CD4-positive, alpha-beta T cell treated with Interleukin-21 for 1 hour (primary cell): Measurements from ENCODE around the gene XRCC4.
"Not testable (repeated sequence)": the region's sequence is repeated elsewhere in the genome, so short reads cannot be mapped to it uniquely, and the experiment has no call there.

Experiments used
- DNase-seq: peaks from one replicate; pipeline ENCODE4 v3.0.0-alpha.2; 2020

Gene XRCC4

DNA sequence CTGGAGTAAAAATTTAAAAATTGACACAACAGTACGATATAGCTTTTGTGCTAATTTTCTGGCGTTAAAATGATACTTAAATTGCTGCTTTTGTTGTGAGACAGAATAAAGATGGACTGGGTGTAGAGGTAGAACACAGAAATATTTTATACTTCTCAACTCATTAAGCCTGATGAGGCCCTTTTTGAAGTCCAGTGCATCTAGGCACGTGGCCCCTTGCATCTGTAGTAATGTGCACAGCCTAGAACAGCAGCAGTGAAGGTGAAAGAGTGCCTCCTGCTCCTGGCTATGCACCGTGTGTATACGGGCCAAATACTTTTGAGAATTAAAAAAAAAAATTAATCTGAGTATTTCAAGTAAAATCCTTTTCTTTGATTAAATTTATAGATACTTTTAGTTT lies 115.6 kb downstream of the XRCC4 start:
- DNase-seq, result no peak

DNA sequence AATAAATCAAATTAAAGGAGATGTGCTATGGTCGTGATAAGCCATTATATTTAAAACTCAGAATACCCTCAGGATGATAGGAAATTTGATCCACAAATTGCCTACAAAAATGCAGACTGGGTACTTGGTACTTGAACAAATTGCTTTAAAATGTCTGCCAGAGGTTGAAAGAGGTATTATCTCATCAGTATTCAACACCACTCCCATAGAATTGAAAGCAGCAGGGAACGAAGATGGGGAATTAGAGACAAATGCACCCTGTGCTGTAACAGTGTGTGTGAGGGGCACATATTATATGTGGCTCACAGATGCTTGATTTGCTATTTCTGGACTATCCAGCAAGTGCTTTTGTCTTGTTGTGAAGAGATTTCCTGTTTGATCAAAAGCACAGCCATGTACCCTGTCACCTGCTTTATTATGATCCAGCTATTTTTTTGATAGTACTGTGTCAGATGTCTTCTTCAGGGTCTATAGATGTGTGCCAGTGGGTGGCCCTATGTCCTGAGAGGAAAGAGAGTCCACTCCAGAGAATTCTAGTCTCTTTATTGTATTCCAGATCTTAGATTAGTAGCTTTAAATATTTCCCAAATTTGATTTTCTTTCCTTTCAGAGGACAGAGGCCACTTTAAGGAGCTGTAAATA lies 120.1 kb downstream of the XRCC4 start:
- no peak for DNase-seq

DNA sequence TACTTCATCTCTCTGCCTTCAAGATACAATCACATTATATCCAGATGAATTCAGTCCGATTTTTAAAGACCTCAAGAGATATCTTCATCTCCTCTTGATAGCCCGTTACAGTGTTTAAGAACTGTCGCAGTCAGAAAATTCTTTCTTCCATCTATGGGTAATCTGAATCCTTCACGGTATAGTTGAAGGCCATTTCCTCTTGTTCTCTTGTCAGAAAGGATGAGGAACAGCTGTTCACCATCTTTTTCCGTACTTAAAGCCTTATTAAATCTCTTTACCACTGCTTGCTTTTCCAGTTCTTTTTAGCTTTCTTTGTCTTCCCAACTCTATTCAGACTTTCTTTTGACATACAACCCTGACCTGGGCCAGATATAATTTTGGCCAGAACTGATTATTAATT lies 121.8 kb downstream of the XRCC4 start:
- no peak for DNase-seq

DNA sequence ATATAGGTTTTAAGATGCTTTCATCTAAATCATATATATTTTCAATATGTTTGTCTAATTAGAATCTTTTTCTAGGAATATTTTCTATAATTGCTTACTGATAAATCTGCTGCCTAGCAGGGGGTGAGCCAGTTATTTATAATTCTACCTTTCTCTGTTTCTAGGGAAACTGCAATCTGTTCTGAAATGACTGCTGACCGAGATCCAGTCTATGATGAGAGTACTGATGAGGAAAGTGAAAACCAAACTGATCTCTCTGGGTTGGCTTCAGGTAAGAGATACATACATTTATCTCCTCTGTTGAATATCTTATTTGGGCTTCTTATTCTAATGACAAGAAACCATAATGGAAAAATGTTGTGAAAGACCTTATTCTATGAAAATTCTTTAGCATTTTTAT lies 127.3 kb downstream of the XRCC4 start:
- DNase-seq, result no peak

DNA sequence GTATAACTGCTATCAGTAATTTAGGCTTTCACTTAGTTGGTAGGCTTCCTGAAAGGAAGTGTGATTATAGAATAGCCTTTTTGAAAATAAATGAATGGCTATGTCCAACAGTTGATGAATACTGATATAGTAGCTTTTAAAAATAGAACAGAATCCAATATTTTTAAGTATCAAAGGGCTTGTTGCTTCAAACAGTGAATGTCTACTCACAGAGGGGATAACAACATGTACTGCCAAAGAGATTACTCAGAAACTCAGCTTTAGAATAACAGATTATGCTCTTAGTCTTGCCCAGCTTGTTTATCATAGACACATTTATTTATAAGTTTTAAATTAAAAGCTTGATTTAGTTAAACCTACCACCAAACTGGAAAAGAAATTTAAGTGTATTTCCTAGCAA lies 132.6 kb downstream of the XRCC4 start:
- DNase-seq, result no peak

DNA sequence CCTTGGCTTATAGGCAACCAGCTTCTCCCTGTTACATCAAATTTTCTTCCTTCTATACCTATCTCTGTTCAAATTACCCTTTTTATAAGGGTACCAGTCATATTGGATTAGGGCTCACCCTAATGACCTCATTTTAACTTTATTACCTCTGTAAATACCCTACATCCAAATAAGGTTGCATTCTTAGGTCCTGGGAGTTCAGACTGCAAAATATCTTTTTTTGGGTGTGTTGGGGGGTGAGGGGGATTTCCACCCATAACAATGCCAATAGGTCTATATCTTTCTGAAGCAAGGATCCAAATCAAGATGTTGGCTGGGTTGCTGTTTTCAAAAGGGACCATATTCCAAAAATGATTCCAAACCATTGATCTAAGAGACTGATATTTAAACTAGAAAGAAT lies 141.7 kb downstream of the XRCC4 start:
- DNase-seq, result no peak

DNA sequence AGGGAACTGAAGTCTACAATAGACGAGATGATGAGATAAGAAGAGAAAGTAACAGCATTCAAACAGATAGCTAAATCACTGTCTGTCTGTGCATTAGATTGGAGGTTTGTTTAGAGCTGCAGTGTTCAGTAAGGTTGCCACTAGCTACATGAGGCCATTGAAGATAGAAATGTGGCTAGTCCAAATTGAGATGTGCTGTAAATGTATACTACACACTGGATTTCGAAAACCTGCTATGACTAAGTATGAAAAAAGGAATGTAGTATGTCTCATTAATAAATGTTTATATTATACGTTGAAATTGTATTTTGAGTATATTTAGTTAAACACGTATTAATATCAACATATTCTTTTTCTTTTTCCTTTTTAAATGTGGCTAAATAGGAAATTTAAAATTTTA lies 142.1 kb downstream of the XRCC4 start:
- no peak for DNase-seq

DNA sequence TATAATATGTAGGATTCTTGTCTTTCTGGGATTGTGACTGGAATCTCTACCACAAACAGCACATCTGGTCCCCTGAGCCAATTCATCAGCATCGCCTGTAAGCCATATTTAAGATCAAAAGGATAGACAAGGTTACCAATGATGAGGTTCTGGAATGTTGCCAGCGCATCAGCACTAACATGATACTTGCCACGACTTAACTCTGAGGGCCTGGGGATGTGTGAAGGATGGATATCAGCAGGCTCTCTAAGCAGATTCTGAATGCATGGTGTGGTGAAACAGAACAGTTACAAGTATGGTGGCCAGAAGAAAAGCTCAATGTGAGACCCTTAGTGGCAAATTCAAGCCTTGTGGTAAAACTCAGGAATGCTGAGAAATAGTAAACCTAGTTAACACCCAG lies 143.0 kb downstream of the XRCC4 start:
- DNase-seq, result no peak

DNA sequence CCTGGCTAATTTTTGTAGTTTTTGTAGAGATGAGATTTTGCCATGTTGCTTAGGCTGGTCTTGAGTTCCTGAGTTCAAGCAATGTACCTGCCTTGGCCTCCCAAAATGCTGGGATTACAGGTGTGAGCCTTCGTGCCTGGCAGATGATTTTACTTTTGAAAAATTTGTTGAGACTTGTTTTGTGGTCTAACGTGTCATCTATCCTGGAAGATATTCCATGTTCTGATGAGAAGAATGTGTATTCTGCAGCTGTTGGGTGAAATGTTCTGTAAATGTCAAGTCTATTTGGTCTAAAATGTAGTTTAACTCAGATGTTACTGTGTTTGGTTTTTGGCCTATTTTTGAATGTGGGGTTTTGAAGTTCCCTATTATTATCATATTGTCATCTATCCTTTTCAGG lies 145.6 kb downstream of the XRCC4 start:
- DNase-seq, result no peak

DNA sequence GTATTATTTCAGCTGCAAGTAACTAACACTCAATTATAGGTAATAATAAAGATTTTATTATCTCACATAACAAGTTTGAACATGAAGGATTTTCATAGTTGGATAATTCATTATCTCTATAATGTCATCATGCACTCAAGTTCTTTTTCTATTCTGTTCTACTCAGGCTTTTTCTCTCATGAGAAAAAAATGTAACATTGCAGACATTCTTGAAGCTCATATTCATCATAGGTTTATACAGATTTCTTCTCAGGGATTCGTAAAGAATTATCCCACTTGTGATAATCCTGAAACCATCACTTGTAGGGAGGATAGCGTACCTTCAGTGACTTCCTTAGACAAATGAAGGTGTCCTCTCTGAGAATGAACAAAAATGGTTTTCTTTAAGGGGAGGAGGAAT lies 150.3 kb downstream of the XRCC4 start:
- DNase-seq, result no peak

DNA sequence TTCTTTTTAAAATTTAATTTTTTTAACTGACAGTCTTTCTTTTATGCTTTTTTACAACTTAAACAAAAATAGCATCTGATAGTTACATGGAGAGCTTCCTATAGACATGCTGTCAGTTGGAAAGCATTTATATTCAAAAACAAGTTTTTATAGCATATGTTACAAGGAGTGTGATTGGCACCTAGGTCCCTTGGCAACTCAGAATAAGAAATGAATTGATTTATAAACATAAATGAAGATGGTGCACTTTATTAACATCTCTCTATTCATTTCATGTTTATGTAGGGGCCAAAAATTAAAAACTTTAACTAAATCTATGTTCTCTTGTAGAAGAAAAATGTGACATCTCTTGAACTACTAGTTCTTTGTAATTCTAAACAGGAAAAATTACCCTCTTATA lies 153.2 kb downstream of the XRCC4 start:
- DNase-seq, result no peak

DNA sequence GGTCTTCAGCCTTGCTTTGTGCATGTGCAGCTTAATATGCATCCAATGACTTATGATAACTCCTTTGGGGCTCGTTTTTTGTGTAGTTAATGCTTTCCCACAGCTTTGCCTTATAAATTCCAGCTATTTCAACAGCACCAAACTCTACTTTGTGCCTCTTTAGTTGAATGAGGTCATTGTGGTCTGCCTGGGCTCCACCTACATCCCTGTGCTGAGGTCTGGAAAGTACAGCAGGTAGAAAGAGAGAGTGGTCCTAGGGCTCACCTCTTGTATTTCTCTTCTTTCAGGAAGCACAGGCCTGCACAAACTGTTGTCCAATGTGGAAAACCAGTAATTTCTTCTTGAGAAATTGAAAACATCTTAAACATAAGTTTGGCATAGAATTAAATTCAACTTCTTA lies 167.2 kb downstream of the XRCC4 start:
- DNase-seq, result no peak

DNA sequence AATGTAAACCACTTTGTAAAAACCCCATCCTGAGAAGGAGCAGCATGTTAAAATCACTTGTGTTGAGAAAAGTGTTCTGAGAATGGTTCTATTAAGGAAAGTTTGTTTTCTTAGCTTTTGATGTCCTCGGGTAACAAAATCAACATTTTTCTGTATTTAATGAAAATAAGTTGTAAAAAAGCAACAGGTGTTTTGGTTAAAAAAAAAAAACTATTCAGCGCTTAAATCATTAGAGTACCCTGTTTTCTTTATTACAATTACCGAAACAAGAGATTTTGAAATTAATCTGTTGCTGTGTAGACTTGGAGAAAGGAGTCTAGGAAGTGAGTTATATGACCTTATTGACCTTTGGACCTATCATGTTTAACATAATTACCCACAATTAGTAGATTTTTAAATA lies 167.7 kb downstream of the XRCC4 start:
- DNase-seq, result no peak

DNA sequence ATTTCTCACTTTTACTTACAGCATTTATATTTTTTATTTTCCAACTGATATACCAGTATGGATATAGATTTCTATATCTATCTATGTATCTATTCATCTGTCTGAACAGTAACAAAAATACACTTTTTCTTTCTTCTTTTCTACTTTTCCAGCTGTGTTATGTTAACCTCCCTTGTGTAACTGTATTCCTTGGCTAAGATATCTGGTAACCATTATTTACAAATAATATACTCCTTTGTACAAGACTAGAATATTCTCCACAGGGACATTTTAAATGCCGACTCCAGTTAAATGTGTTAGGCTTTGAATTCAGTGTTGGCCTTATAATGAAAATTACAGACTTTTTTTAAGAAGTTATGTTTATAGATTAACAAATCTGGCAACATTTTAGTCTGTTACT lies 168.7 kb downstream of the XRCC4 start:
- DNase-seq, result no peak

DNA sequence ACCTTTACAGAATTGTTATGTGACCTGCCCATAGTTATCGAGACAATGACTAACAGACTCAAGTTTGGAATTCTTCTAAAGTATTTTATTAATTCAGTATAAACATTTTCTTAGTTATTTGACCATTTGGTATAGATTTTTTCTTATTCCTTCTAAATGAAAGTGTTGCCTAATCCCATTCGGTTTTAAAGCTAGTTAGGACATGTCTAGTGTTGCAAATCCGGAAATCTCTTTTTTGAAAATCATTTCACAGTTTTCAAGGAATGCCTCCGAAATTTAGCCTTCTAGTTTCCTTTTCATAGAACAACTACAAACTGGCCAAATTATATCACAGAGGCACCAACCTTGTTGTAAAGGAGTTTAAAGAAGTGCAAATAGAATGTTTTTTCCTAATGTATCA lies 171.8 kb downstream of the XRCC4 start:
- no peak for DNase-seq

DNA sequence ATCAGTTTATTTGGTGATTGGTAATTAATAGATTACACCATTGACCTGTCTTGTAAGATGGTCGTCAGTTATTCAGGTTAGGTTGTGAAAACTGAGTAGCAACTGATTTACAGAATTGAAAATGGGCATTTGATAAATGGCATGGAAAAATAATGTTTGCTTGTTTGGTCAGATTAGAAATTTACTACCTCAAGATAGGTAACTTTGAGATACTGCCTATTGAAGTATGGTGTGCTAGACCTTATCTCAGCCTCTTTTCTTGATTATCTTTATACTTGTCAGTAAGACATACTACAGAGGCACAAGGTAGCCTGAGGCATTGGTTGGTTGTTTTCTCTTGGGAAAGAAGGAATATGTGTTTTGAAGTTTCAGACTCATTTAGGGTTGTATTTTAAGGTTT lies 174.5 kb downstream of the XRCC4 start:
- no peak for DNase-seq

DNA sequence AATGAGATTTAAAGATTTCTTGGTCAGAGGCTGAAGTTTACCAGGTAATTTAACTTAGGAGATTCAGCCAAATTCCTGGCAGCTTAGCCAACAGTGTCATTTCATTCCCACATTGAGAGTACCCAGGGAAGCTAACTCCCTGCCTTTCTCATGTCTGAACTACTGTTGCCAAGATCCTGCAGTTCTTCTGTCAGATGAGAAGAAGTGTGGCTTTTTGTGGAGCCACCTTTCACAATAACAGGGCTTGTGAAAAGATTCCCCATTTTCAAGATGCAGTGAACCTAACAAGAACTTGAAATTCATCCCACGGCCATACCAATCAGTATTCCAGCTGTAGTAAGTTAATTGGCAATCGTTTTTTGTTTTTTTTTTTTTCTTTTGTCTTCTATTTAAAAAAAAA lies 176.4 kb downstream of the XRCC4 start:
- no peak for DNase-seq

DNA sequence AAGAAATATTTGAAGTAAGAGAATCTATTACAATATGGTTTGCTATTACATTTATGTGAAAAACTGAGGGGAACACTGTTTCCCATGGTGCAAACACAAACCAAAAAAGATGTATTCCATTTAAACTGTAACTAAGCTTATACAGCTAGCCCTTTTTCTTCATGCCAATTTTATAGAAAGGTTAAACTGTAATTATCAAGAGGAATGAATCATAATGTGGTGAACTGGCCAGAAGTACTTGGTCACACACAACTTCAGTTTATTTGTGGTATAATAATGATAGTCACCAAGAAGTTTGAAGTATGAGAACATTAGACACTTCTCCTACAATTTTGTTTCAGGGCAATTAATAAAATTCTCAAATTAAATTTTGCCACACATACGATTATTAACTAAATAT lies 177.9 kb downstream of the XRCC4 start:
- DNase-seq, result no peak

DNA sequence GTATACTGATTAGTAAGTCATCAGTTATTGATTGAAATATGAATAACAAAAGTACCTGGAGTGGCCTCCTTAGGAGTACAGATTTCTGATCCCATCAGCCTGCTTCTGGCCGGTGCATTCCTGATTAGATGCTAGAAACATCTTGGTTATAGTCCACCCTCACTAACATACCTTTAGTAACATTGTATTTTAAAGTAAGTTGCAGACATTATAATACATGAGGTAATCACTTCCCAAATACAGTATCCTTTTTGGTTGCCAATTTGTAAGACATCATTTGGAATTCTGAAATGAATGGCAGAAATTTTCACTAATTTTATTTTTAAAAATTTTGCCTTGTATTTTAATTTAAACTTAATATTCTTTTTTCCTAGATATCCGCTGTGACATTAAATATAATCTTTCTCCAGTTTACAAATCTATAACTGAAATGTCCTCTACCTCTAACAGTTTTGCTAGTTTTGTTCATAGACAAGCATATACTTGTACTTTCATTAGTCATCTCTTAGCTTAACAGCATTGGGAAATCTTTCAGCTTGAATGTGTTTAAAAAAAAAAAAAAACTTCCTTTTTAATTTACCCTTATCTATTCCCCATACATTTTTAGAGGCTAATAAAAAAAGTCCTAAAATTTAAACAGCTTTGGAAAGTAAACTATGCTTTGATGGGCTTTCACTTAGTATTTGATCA lies 178.9 kb downstream of the XRCC4 start:
- DNase-seq, result no peak

DNA sequence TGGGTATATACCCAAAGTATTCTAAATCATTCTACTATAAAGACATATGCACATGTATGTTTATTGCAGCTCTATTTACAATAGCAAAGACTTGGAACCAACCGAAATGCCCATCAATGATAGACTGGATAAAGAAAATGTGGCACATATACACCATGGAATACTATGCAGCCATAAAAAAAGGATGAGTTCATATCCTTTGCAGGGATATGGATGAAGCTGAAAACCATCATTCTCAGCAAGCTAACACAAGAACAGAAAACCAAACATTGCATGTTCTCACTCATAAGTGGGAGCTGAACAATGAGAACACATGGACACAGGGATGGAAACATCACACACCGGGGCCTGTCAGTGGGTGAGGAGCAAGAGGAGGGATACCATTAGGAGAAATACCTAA lies 180.3 kb downstream of the XRCC4 start:
- not testable (repeated sequence) for DNase-seq

DNA sequence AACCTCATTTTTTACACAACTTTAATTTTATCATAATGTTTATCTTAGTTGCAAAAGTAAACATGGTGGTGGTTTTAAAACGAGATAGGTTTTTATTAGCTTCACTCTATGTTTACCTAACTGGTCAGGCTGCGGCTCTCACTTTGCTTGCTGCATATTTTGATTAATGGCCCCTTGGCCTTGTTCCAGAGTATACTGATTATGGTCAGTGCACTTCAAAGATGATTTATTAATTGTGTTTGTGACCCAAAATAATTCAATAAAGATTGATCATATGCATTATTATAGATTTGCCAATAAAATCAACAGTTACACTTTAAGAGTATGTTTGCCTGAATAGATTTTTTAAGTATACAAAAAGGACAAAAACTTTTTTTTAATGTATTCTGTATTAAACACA lies 188.0 kb downstream of the XRCC4 start:
- no peak for DNase-seq

DNA sequence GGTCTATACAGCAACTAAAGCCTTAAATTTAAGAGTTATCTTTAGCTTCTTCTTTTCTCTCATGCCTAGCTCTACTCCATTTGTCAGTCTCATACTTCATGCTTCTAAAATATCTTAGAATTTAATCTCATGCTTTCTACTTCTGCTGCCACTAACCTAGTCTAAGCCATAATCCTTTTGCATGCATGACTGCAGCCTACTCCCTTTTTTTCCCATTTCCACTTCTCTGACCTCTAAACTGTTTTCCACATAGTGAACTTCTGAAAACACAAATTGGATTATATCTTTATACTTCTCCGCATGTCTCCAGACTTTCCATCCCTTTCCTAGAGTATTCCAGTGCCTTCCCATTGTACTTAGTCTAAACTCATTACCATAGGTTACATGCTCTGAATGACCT lies 193.0 kb downstream of the XRCC4 start:
- no peak for DNase-seq

DNA sequence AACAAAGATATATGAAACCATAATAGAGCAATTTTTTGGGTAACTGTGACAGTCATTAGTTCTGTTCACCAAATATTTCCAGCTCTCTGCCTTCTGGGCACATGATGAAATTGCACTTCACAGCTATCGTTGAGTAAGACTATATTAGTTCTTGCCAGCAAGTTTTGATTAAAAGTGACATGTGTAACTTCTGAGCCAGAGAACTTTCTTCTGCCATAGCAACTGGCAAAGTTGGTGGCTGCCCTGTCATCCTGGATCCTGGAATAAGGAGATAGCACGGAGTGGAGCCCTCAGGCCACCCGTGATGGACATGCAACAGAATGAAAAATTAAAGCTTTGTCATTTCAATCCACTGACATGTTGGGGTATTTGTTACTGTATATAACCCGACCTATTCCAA lies 199.8 kb downstream of the XRCC4 start:
- DNase-seq, result no peak

DNA sequence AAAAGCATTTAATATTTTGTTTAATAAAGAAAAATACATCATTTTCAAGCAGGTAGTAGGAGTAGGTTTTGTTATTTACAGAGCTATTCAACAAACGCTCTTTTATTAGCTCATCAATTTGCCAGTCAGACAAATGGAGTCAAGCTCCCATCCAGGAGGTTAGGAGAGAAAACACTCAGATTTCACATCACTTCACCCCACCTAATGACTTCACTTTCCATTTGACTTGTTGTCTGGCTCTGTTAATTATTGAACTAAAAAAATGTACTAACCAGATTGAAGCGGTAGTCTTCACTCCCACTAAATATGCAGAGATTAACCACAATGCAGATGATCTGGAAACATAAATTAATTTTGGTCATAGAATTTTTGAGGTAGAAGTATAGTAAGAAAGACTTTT lies 200.6 kb downstream of the XRCC4 start:
- DNase-seq, result no peak

DNA sequence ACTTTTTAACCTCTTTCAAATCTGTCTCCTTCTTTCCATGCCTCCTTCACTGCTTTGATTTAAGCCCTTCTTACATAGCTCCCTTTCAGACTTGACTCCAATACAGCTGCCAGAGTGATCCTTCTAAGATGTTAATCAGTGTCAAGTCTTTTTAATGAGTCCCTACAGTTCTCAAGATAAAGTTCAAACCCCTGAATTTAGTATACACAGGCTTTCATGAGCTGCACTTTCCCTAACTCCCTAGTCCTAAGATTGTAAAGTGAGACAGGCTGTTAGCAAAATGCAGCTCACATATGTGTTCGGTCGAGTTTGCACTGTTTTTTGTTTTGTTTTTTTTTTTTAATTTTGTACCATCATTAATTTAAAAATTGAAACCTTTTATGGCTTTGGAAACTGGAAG lies 203.8 kb downstream of the XRCC4 start:
- no peak for DNase-seq
